Heart left ventricle (tissue), 16 donors: ENCODE measurements around the gene BRF1. TPM values are rescaled to one million over a fixed set of nuclear protein-coding genes. Genes with fewer than 3 reads are reported as not detected.

Experiments
- ATAC-seq, 4 donors: fragments of 200-7000 bp; cut with Tn5 transposase; one replicate each; pipeline ENCODE4 v1.9.1; 2020 to 2022; ENCODE audit warnings: moderate library complexity in 4 of 4, mild to moderate bottlenecking in 3 of 4, moderate number of reproducible peaks in 1 of 4
- DNase-seq, 5 donors: peaks; one replicate each; pipeline ENCODE4 v3.0.0-alpha.2; 2020
- H3K27ac ChIP-seq, 12 donors: fragments of 200-600 bp; sonication (generic) in 4 of 12; one replicate each; pipeline versions ENCODE4 v1.5.0 to v1.8.0; 2016 to 2022; ENCODE audit warnings: mild to moderate bottlenecking in 2 of 12
- H3K27me3 ChIP-seq, 9 donors: fragments of 200-600 bp; sonication (generic) in 2 of 9; one replicate each; pipeline versions ENCODE4 v1.5.1 to v1.8.0; 2016 to 2022; ENCODE audit warnings: mild to moderate bottlenecking in 3 of 9
- H3K36me3 ChIP-seq, 9 donors: fragments of 200-600 bp; sonication (generic) in 2 of 9; one replicate each; pipeline versions ENCODE4 v1.5.0 to v1.8.0; 2018 to 2022; ENCODE audit warnings: mild to moderate bottlenecking in 2 of 9
- H3K4me1 ChIP-seq, 12 donors: fragments of 200-600 bp; sonication (generic) in 4 of 12; one replicate each; pipeline versions ENCODE4 v1.5.0 to v1.8.0; 2016 to 2022; ENCODE audit warnings: mild to moderate bottlenecking in 3 of 12
- H3K4me3 ChIP-seq, 12 donors: fragments of 200-600 bp; sonication (generic) in 4 of 12; one replicate each; pipeline versions ENCODE4 v1.5.0 to v1.8.0; 2017 to 2022; ENCODE audit warnings: mild to moderate bottlenecking in 9 of 12, moderate library complexity in 4 of 12
- H3K9me3 ChIP-seq, 12 donors: fragments of 200-600 bp; sonication (generic) in 4 of 12; one replicate each; pipeline versions ENCODE4 v1.5.0 to v1.8.0; 2016 to 2022; ENCODE audit warnings: mild to moderate bottlenecking in 1 of 12
- CTCF ChIP-seq, 12 donors: fragments of 200-600 bp; sonication (generic) in 4 of 12; IDR thresholded peaks; one replicate each; pipeline versions ENCODE4 v1.5.0 to v1.8.0; 2018 to 2022; ENCODE audit warnings: antibody characterized with exemption in 12 of 12, mild to moderate bottlenecking in 5 of 12
- POLR2A ChIP-seq, 2 donors: fragments of 450-650 bp; IDR thresholded peaks; one replicate each; pipeline ENCODE4 v1.6.1; 2017; ENCODE audit warnings: antibody characterized with exemption in 2 of 2, mild to moderate bottlenecking in 2 of 2, moderate library complexity in 2 of 2
- WGBS, 4 donors: extraction: QIAGEN DNeasy Blood & Tissue Kit in 2 of 4; methylation state at CpG; one replicate each; pipeline versions ENCODE4 v1.1.5 to v1.1.7; 2013 to 2018; 5-methylcytosine and 5-hydroxymethylcytosine counted together
- intact Hi-C, 10 donors: fragments of 100-400 bp; cut with DNase I; formaldehyde crosslinking; loops; one replicate each; pipeline versions ENCODE4 v1.11.1 to v1.14.2; 2022
- polyA plus RNA-seq, 2 donors: library from polyadenylated mRNA; stranded (reverse); fragments of 200-250 nt; gene quantifications; one replicate each; pipeline ENCODE4 v1.2.3, GENCODE V29; 2013
- total RNA-seq, 9 donors: library from RNA; depleted of rRNA in 2 of 9; stranded (reverse); fragments of >200 nt in 2 of 9; fragmentation: NEBNext Ultra II Directional in 3 of 9; extraction: Animal tissue kit (Norgen Biotek cat#: 25700) in 3 of 9; gene quantifications; one replicate each; pipeline versions ENCODE4 v1.1.0 to v1.2.4, GENCODE V29; 2016 to 2023
- donor health status: ischemic (EF 13 %, LVEDD 7.1; RV severe dilation, severe dysfunction).
- donor health status: healthy with polysubstance abuse.
- donor health status: DM: no; HTN: yes; CAD: no.
- donor health status: DM: no; HTN: no; CAD: no.
- donor health status: ischemic (EF 25% LVEDD 6.9; RV normal size, moderate dysfunction).
- donor health status: ischemic (EF 25% LVEDD 5.7; RV mildly dilated, moderate dysfunction).
- donor health status: healthy.
- donor health status: DM: yes; HTN: yes; CAD: no.
- donor health status: ischemic (EF 35%, LVEDD 5.7; RV mildly dilated, moderate dysfunction).
- donor health status: nonischemic (EF 11% LVEDD 7.7; RV severe dilation, severe dysfunction).
- donor health status: DM: yes; HTN: yes; CAD: no.
- donor health status: PGD.
- donor health status: ischemic (EF 29% LVEDD 5.4; RV normal size, mild dysfunction).
- donor health status: nonischemic (EF 23%, LVEDD 6.1; RV moderate dilation, normal function).

BRF1 gene
- total and polyA plus RNA-seq, 11 donors: 13.3 to 25.3 (median 18.7) TPM

DNA sequence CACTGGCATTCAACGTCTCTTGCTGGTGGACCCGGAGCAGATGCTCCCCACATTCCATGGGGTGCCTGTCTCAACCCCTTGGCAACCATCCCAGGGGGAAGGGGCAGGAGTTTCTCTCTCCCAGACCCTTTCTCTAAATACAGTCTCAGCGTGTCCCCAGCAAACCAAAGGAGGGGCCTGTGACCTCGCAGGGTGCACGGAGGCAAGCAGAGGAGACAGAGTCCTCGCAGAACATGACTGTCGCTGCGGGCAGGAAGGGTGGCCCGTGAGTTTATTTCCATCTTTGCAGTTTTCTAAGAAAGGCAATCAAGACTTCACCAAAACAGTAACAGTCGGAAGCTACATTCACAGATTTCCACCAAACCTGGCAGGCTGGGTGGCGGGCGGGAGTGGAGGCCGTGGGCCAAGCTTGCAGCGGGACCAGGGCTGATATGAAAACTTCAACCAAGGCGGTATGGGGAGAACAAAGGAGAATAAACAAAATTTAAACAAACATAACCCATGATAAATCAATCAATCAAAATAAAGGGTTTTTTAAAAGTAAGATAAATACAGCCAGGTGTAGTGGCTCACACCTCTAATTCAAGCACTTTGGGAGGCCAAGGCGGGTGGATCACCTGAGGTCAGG lies 18.6 kb downstream of the BRF1 start:
- Histone ChIP-seq H3K27ac (no peak overlapping the region), H3K4me3 (no peak overlapping the region), H3K9me3 (no peaks in the 10 kb centered on the region), H3K27me3 (no peaks in the 10 kb centered on the region), H3K4me1 (peaks cover 0 to 18% (median 10%) of the 10 kb centered on the region in 12 donors), H3K36me3 (peaks cover 0 to 12% (median 0%) of the 10 kb centered on the region in 9 donors)
- WGBS, 4 donors: 77 to 84% (median 82%) methylated on average over 16 of the region's 16 CpGs
- TF ChIP-seq CTCF (IDR thresholded peaks at IDR 0.05) (peak in 2 of 12 donors; percentile 3 to 9), POLR2A (IDR thresholded peaks at IDR 0.05) (no peak)
- ATAC-seq (no peak), DNase-seq (no peak)
- intact Hi-C loops: loop anchor here in 9 of 10 donors (2.0 to 10.0 kb wide), 6 partner anchors 73 to 190 kb away; no protein-coding TSS in a partner anchor

GRCh38 chr14:105281371-105282097 lies 19.3 kb downstream of the BRF1 start:
- no peak overlapping the region for H3K4me3 ChIP-seq
- peak in 1 of 4 donors; percentile 22 for ATAC-seq
- no peaks in the 10 kb centered on the region for H3K27me3 ChIP-seq
- no peak for DNase-seq
- no peaks in the 10 kb centered on the region for H3K9me3 ChIP-seq
- peak; percentile 40 to 70 (median 58) for TF ChIP-seq CTCF (IDR thresholded peaks at IDR 0.05)
- TF ChIP-seq POLR2A (IDR thresholded peaks at IDR 0.05): no peak
- peaks cover 0 to 12% (median 0%) of the 10 kb centered on the region in 9 donors for H3K36me3 ChIP-seq
- intact Hi-C loops: loop anchor here in 9 of 10 donors (2.0 to 10.0 kb wide), 6 partner anchors 73 to 189 kb away; no protein-coding TSS in a partner anchor
- WGBS, 4 donors: 68 to 73% (median 69%) methylated on average over 21 to 23 of the region's 23 CpGs
- no peak overlapping the region for H3K27ac ChIP-seq
- H3K4me1 ChIP-seq: peaks cover 0 to 16% (median 10%) of the 10 kb centered on the region in 12 donors

DNA sequence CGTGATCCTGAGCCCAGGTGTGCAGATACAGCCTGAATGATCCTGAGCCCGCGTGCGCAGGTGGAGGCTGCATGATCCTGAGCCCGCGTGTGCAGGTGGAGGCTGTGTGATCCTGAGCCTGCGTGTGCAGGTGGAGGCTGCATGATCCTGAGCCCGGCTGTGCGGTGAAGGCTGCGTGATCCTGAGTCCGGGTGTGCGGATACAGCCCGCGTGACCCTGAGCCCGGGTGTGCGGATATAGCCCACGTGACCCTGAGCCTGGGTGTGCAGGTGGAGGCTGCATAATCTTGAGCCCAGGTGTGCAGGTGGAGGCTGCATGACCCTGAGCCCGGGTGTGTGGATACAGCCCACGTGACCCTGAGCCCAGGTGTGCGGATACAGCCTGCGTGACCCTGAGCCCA lies 20.3 kb downstream of the BRF1 start:
- Histone ChIP-seq H3K4me3 (no peak overlapping the region), H3K36me3 (peaks cover 0 to 10% (median 0%) of the 10 kb centered on the region in 9 donors), H3K27me3 (no peaks in the 10 kb centered on the region), H3K27ac (no peak overlapping the region), H3K9me3 (no peaks in the 10 kb centered on the region), H3K4me1 (peaks cover 0 to 18% (median 11%) of the 10 kb centered on the region in 12 donors)
- DNase-seq: no peak
- 95 to 98% (median 97%) methylated on average over 16 to 21 of the region's 21 CpGs for WGBS, 4 donors
- peak in 1 of 4 donors; percentile 12 for ATAC-seq
- TF ChIP-seq POLR2A (IDR thresholded peaks at IDR 0.05) (no peak), CTCF (IDR thresholded peaks at IDR 0.05) (no peak)
- intact Hi-C loops: loop anchor here in 8 of 10 donors (2.0 to 10.0 kb wide), 5 partner anchors 74 to 188 kb away; no protein-coding TSS in a partner anchor
